ENCODE results near the gene DOC2B. TPM values are rescaled to one million over a fixed set of nuclear protein-coding genes. Genes with fewer than 3 reads are reported as not detected.
"Not testable (repeated sequence)": the region's sequence is repeated elsewhere in the genome, so short reads cannot be mapped to it uniquely, and the experiment has no call there.

The DOC2B gene
- total and polyA plus RNA-seq, 2 of the 13 experiments (the other 11 are each of a cell fraction or from before 2014, with no cell fraction given), result 0.09 to 0.22 TPM

GRCh38 chr17:215563-216478, 34.4 kb upstream of the DOC2B start:
- H3K4me2 ChIP-seq (ENCODE audit: low read depth, low read length); CTCF ChIA-PET (ENCODE audit: low intra/inter-chr PET ratio, low total read pairs): not testable (repeated sequence)

GRCh38 chr17:214881-215331, 33.5 kb upstream of the DOC2B start:
- Histone ChIP-seq H4K20me1 (ENCODE audit: insufficient read depth, low read length) (no peaks in the 10 kb centered on the region), H3K27ac (ENCODE audit: extremely low read length, insufficient read depth, low read length) (no peak overlapping the region), H3K79me2 (ENCODE audit: insufficient read depth, low read length) (no peaks in the 10 kb centered on the region), H3K4me3 (replicated peaks in 1 of 3; ENCODE audit: insufficient read depth in 1 of 3, low read depth in 2 of 3, low read length in 3 of 3) (no peak overlapping the region), H3K36me3 (replicated peaks in 1 of 2; ENCODE audit: control insufficient read depth in 1 of 2, insufficient read depth in 2 of 2, low read length in 2 of 2) (peaks cover 3 to 5% of the 10 kb centered on the region in 2 experiments; a peak in 3 of 5 replicates), H3K27me3 (ENCODE audit: control insufficient read depth in 1 of 2, insufficient read depth in 2 of 2, low read length in 2 of 2) (no peaks in the 10 kb centered on the region), H3K4me2 (ENCODE audit: low read depth, low read length) (no peak overlapping the region), H3K9me3 (ENCODE audit: low read length) (no peaks in the 10 kb centered on the region), H3K9ac (ENCODE audit: insufficient read depth, low read depth, low read length) (no peak overlapping the region), H2AFZ (ENCODE audit: low read length) (no peak overlapping the region), H3K4me1 (ENCODE audit: insufficient read depth, low read length) (no peaks in the 10 kb centered on the region)
- ChIA-PET CTCF (ENCODE audit: low intra/inter-chr PET ratio, low total read pairs) (no interaction called here), POLR2A (no interaction called here)
- WGBS (ENCODE audit: low lambda C conversion rate), result 92% methylated on average over 7 of the region's 10 CpGs
- intact Hi-C loops (cut with micrococcal nuclease; ENCODE audit: unreplicated experiment), result no loop called here
- TF ChIP-seq ZNF326 (CRISPR knock-in tag; IDR thresholded peaks at IDR 0.05; ENCODE audit: borderline replicate concordance) (no peak), CTCF (CRISPR knock-in tag; IDR thresholded peaks at IDR 0.05) (0 out of 2 replicates have a peak, but pooled peaks have one; percentile 14)
- no TSS peak for BruUV-seq (replicated peaks)
- ATAC-seq (no peak; the same call in 2 of the 3 replicates), DNase-seq (ENCODE audit: low spot score) (no peak), FAIRE-seq (no peak)
- in situ Hi-C loops (cut with HindIII; ENCODE audit: extremely low pct_ligation_motif_present, low pct_unique_long_range_greater_than_20kb), result no loop called here

More at GRCh38 chr17:215563-216478, 34.4 kb upstream of the DOC2B start:
- in situ Hi-C loops (cut with HindIII; ENCODE audit: extremely low pct_ligation_motif_present, low pct_unique_long_range_greater_than_20kb); H4K20me1 ChIP-seq (ENCODE audit: insufficient read depth, low read length); BruUV-seq (replicated peaks); H3K4me3 ChIP-seq (replicated peaks in 1 of 3; ENCODE audit: insufficient read depth in 1 of 3, low read depth in 2 of 3, low read length in 3 of 3); ATAC-seq; H3K36me3 ChIP-seq (replicated peaks in 1 of 2; ENCODE audit: control insufficient read depth in 1 of 2, insufficient read depth in 2 of 2, low read length in 2 of 2); DNase-seq (ENCODE audit: low spot score); H3K9me3 ChIP-seq (ENCODE audit: low read length); H3K79me2 ChIP-seq (ENCODE audit: insufficient read depth, low read length); H3K27ac ChIP-seq (ENCODE audit: extremely low read length, insufficient read depth, low read length); H2AFZ ChIP-seq (ENCODE audit: low read length); POLR2A ChIA-PET; H3K27me3 ChIP-seq (ENCODE audit: control insufficient read depth in 1 of 2, insufficient read depth in 2 of 2, low read length in 2 of 2); FAIRE-seq; H3K4me1 ChIP-seq (ENCODE audit: insufficient read depth, low read length); intact Hi-C loops (cut with micrococcal nuclease; ENCODE audit: unreplicated experiment); H3K9ac ChIP-seq (ENCODE audit: insufficient read depth, low read depth, low read length): not testable (repeated sequence)
- peak; percentile 48 for TF ChIP-seq YY1 (IDR thresholded peaks at IDR 0.05; ENCODE audit: insufficient read depth, insufficient replicate concordance, low read depth, low read length)
- TF ChIP-seq THAP7 (CRISPR knock-in tag; IDR thresholded peaks at IDR 0.05), result peak; percentile 94
- WGBS (ENCODE audit: low lambda C conversion rate), result 81% methylated on average over 6 of the region's 29 CpGs

Data from HepG2 (cell line).